Right lobe of liver (tissue), 6 donors: ENCODE results near the gene RAB8B. TPM values are rescaled to one million over a fixed set of nuclear protein-coding genes. Genes with fewer than 3 reads are reported as not detected.

ENCODE experiments used
- ATAC-seq, 4 donors: fragments of 200-7000 bp; cut with Tn5 transposase; one replicate each; pipeline ENCODE4 v1.9.1; 2020; ENCODE audit warnings: mild to moderate bottlenecking in 4 of 4, moderate library complexity in 4 of 4
- DNase-seq, 3 donors: peaks; one replicate each; pipeline ENCODE4 v3.0.0-alpha.2; 2020
- H3K27ac ChIP-seq, 3 donors: fragments of 200-600 bp; one replicate each; pipeline ENCODE4 v1.8.0; 2022
- H3K27me3 ChIP-seq, 2 donors: fragments of 200-600 bp; one replicate each; pipeline ENCODE4 v1.8.0; 2022
- H3K36me3 ChIP-seq, 4 donors: fragments of 200-600 bp; sonication (generic) in 1 of 4; one replicate each; pipeline versions ENCODE4 v1.5.1 to v1.8.0; 2017 to 2022; ENCODE audit warnings: control low read depth in 1 of 4
- H3K4me1 ChIP-seq, 4 donors: fragments of 200-600 bp; sonication (generic) in 1 of 4; one replicate each; pipeline versions ENCODE4 v1.5.1 to v1.8.0; 2017 to 2022; ENCODE audit warnings: control low read depth in 1 of 4
- H3K4me3 ChIP-seq, 3 donors: fragments of 200-600 bp; one replicate each; pipeline ENCODE4 v1.8.0; 2022
- H3K9me3 ChIP-seq, 4 donors: fragments of 200-600 bp; sonication (generic) in 1 of 4; one replicate each; pipeline versions ENCODE4 v1.5.1 to v1.8.0; 2017 to 2022; ENCODE audit warnings: control low read depth in 1 of 4
- CTCF ChIP-seq, 4 donors: fragments of 200-600 bp in 3 of 4; fragments of 450-650 bp in 1 of 4; IDR thresholded peaks; one replicate each; pipeline versions ENCODE4 v1.5.1 to v1.8.0; 2016 to 2022; ENCODE audit warnings: antibody characterized with exemption in 4 of 4, mild to moderate bottlenecking in 2 of 4
- POLR2A ChIP-seq: fragments of 450-650 bp; IDR thresholded peaks from one replicate; pipeline ENCODE4 v1.6.1; 2017; ENCODE audit warnings: antibody characterized with exemption, mild to moderate bottlenecking
- WGBS: methylation state at CpG from one replicate; pipeline ENCODE4 v1.1.6; 2018; ENCODE audit warnings: low coverage, low lambda C conversion rate; ENCODE audit not compliant: insufficient coverage; ENCODE audit errors: missing lambda C conversion rate; 5-methylcytosine and 5-hydroxymethylcytosine counted together
- intact Hi-C, 2 donors: fragments of 100-400 bp; cut with DNase I; formaldehyde crosslinking; loops; one replicate each; pipeline versions ENCODE4 v1.11.2 to v1.14.1; 2022
- total RNA-seq, 6 experiments: library from RNA; depleted of rRNA in 2 of 6; stranded (reverse); fragments of >200 nt in 2 of 6; fragmentation: NEBNext Ultra II Directional in 3 of 6; extraction: Animal tissue kit (Norgen Biotek cat#: 25700) in 3 of 6; gene quantifications; one replicate each; pipeline versions ENCODE4 v1.1.0 to v1.2.4, GENCODE V29; 2016 to 2023
- donor health status: DM: no; HTN: yes; CAD: no.
- donor health status: DM: no; HTN: no; CAD: no.
- donor health status: DM: no; HTN: no; CAD: no.
- donor health status: DM: no; HTN: yes; CAD: no.
- donor health status: DM: no; HTN: yes; CAD: no.

RAB8B gene
- total RNA-seq, 6 experiments from 2014 or later = 5.8 to 50.7 (median 14.3) TPM

- Histone ChIP-seq H3K9me3 (no peaks in the 10 kb centered on the region), H3K27ac (no peak overlapping the region), H3K4me3 (no peak overlapping the region), H3K4me1 (no peaks in the 10 kb centered on the region), H3K36me3 (no peaks in the 10 kb centered on the region), H3K27me3 (no peaks in the 10 kb centered on the region)
- ATAC-seq (no peak), DNase-seq (no peak)
- TF ChIP-seq POLR2A = no peak
- no peak for TF ChIP-seq CTCF (IDR thresholded peaks at IDR 0.05)
- intact Hi-C loops = no loop called here
- 87% methylated on average over 6 of the region's 6 CpGs for WGBS
Observed at GRCh38 chr15:63165166-63165859, 24.1 kb upstream of the RAB8B start.

- no peak overlapping the region for H3K27ac ChIP-seq
- H3K4me3 ChIP-seq = no peak overlapping the region
- 100% methylated on average over 2 of the region's 2 CpGs for WGBS
- intact Hi-C loops = no loop called here
- no peaks in the 10 kb centered on the region for H3K36me3 ChIP-seq
- no peaks in the 10 kb centered on the region for H3K4me1 ChIP-seq
- ATAC-seq (peak in 2 of 4 donors; percentile 44 to 65), DNase-seq (no peak)
- H3K9me3 ChIP-seq = no peaks in the 10 kb centered on the region
- no peaks in the 10 kb centered on the region for H3K27me3 ChIP-seq
- no peak for TF ChIP-seq POLR2A
- peak; percentile 9 to 23 (median 17) for TF ChIP-seq CTCF (IDR thresholded peaks at IDR 0.05)
Observed at GRCh38 chr15:63166219-63166618, 23.2 kb upstream of the RAB8B start.

- ATAC-seq (no peak), DNase-seq (no peak)
- no CpG with 5 or more reads among the region's 2 CpGs for WGBS
- Histone ChIP-seq H3K9me3 (no peaks in the 10 kb centered on the region), H3K27ac (no peak overlapping the region), H3K36me3 (no peaks in the 10 kb centered on the region), H3K4me1 (no peaks in the 10 kb centered on the region), H3K27me3 (no peaks in the 10 kb centered on the region), H3K4me3 (no peak overlapping the region)
- intact Hi-C loops = no loop called here
- TF ChIP-seq CTCF (IDR thresholded peaks at IDR 0.05) (no peak), POLR2A (no peak)
Observed at GRCh38 chr15:63169788-63170187, 19.6 kb upstream of the RAB8B start.

GRCh38 chr15:63172376-63172775 is 17.0 kb upstream of the RAB8B start:
- H3K9me3 ChIP-seq = no peaks in the 10 kb centered on the region
- H3K27ac ChIP-seq = no peak overlapping the region
- DNase-seq (no peak), ATAC-seq (no peak)
- WGBS = 94% methylated on average over 4 of the region's 5 CpGs
- no peaks in the 10 kb centered on the region for H3K4me1 ChIP-seq
- intact Hi-C loops = no loop called here
- no peaks in the 10 kb centered on the region for H3K36me3 ChIP-seq
- no peaks in the 10 kb centered on the region for H3K27me3 ChIP-seq
- TF ChIP-seq CTCF (IDR thresholded peaks at IDR 0.05) (no peak), POLR2A (no peak)
- H3K4me3 ChIP-seq = no peak overlapping the region
